HAP-1 (cell line): ENCODE results near the gene LSM3.

Experiments used
- DNase-seq, 2 experiments: peaks; one replicate each; pipeline ENCODE4 v3.0.0-alpha.2; 2016 to 2020; ENCODE audit warnings: low spot score in 2 of 2
- H3K27me3 ChIP-seq: fragments of 250-450 bp; sonication (Bioruptor Pico); 2 replicates; pipeline ENCODE4 v1.5.1; 2020; ENCODE audit warnings: low read depth, mild to moderate bottlenecking, moderate library complexity
- H3K36me3 ChIP-seq: fragments of 250-450 bp; sonication (Bioruptor Pico); replicated peaks from 2 replicates; pipeline ENCODE4 v1.5.1; 2020; ENCODE audit warnings: mild to moderate bottlenecking
- H3K4me1 ChIP-seq: fragments of 250-450 bp; sonication (Bioruptor Pico); 2 replicates; pipeline ENCODE4 v1.5.1; 2020; ENCODE audit warnings: mild to moderate bottlenecking
- H3K4me3 ChIP-seq: fragments of 250-450 bp; sonication (Bioruptor Pico); 2 replicates; pipeline ENCODE4 v1.5.1; 2020; ENCODE audit warnings: mild to moderate bottlenecking, moderate library complexity
- H3K9me3 ChIP-seq: fragments of 250-450 bp; sonication (Bioruptor Pico); 2 replicates; pipeline ENCODE4 v1.5.1; 2020; ENCODE audit warnings: mild to moderate bottlenecking, moderate library complexity
- in situ Hi-C: fragments of 300-500 bp; cut with MboI; formaldehyde crosslinking; loops from 3 replicates; pipeline ENCODE4 v1.14.3; 2020; ENCODE audit warnings: low sequenced_read_pairs, inconsistent platforms, mixed read lengths

The LSM3 gene

DNA sequence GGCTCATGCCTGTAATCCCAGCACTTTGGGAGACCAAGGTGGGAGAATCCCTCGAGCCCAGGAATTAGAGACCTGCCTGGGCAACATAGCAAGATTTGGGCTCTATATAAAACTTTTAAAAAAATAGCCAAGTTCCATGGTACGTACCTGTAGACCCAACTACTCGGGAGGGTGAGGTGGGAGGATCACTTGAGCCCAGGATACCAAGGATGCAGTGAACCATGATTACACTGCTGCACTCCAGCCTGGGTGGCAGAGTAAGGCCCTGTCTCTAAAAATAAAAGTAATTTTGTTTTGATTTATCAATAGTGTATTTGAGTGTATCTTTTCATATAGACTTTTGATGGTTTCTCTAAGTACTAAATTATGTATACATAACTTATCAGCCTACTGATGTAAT is 63.1 kb downstream of the LSM3 start:
- Histone ChIP-seq H3K4me1 (no peaks in the 10 kb centered on the region), H3K27me3 (0 out of 2 replicates have a peak, but pooled peaks cover 2% of the 10 kb centered on the region), H3K9me3 (no peaks in the 10 kb centered on the region), H3K4me3 (no peak overlapping the region), H3K36me3 (no peaks in the 10 kb centered on the region)
- in situ Hi-C loops: loop anchor here (25.0 kb wide), 1 partner anchor 671 kb away; no protein-coding TSS in a partner anchor
- DNase-seq: no peak

DNA sequence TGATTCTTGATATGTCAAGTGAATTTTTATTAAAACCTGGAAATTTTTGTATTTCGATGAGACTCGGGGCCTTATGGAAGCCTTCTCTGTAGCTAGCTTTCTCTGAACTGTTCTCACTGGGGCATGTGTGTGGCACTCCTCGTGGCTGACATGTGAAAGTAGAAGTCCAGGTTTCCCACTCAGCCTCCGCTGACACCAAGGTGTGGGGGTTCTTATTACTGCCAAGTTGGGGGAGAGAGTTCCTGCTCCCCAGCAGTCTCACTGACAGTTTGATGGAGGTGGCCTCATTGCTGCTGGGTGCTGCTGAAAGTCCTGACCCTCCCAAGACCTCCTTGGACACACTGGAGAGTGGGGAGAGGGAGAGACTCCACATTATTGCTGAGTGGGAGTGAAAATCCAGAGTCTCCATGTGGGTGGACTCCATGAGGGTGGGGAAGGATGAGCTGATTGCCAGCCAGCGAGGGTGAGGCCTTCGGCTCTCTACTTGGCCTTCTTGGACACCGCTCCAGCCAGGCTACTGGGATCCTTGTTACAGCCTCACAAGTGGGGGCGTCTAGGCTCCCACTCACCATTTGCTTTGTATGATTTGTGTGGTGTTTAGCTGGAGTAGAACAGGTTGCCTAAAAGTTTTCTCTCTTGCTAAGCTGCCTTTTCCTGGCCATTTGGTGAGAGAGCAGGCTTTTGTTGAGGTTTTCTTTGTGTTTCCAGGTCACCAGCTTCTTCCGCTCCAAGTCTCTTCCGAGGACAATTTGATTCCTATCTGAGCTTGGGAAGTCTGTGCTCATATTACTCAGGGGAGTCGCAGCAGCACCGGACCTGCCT is 64.1 kb downstream of the LSM3 start:
- no peaks in the 10 kb centered on the region for H3K9me3 ChIP-seq
- H3K4me3 ChIP-seq: no peak overlapping the region
- no peak for DNase-seq
- no peaks in the 10 kb centered on the region for H3K36me3 ChIP-seq
- H3K4me1 ChIP-seq: no peaks in the 10 kb centered on the region
- in situ Hi-C loops: loop anchor here (25.0 kb wide), 1 partner anchor 670 kb away; no protein-coding TSS in a partner anchor
- 0 out of 2 replicates have a peak, but pooled peaks cover 2% of the 10 kb centered on the region for H3K27me3 ChIP-seq

DNA sequence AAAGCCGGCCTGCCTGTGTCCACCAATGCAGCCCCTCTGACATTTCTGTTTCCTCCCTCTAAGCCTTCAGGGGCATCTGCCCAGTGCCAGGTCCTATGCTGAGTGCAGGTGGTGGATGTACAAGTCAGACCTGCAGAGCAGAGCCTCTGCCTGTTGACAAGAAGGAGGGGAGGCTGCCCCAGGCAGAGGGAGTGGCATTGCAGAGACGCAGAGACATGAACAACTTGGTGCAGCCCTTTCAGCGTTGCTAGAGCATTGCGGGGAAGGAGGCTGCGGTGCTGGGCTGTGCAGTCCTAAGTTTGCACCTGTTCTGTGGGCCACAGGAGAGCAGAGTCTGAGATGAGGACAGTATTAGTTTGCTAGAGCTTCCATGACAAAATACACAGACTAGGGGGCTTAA is 65.2 kb downstream of the LSM3 start:
- no peaks in the 10 kb centered on the region for H3K4me1 ChIP-seq
- no peak overlapping the region for H3K4me3 ChIP-seq
- no peaks in the 10 kb centered on the region for H3K27me3 ChIP-seq
- H3K9me3 ChIP-seq: no peaks in the 10 kb centered on the region
- DNase-seq: no peak
- in situ Hi-C loops: loop anchor here (25.0 kb wide), 1 partner anchor 669 kb away; no protein-coding TSS in a partner anchor
- H3K36me3 ChIP-seq: no peaks in the 10 kb centered on the region

DNA sequence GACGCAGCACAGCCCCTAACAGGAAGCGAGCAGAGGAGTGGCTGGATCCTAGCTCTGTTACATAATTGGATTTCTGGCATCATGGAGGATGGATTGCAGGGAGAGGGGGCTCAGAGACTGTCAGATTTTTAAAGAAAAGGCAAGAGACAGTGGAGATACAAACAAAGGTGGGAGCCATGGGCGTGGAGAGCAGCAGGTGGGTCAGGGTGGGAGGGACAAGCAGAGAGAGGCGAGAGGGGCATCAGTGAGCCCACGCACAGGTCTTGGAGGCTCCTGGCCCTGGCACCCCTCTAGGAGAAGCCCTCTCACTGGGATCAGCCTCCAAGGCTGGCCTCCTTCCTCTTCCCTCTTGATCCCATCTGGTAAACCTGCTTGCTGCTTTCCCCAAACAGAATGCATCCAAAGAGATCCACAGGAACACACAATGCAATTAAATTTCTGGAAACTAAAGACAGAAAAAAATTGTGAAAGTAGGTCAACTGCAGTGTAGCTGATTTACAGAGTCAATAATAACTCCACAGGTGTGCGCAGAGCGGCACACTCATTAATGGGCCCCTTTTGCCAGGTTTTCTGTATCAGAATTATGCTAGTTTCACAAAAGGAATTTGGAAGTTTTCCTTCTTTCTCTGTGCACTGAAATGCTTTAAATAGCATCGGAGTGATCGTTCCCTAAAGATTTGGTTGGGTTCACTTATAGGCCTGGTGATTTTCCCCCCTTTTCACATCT is 66.1 kb downstream of the LSM3 start:
- Histone ChIP-seq H3K36me3 (no peaks in the 10 kb centered on the region), H3K27me3 (no peaks in the 10 kb centered on the region), H3K4me3 (no peak overlapping the region), H3K9me3 (no peaks in the 10 kb centered on the region), H3K4me1 (no peaks in the 10 kb centered on the region)
- in situ Hi-C loops: loop anchor here (25.0 kb wide), 1 partner anchor 668 kb away; no protein-coding TSS in a partner anchor
- no peak for DNase-seq

DNA sequence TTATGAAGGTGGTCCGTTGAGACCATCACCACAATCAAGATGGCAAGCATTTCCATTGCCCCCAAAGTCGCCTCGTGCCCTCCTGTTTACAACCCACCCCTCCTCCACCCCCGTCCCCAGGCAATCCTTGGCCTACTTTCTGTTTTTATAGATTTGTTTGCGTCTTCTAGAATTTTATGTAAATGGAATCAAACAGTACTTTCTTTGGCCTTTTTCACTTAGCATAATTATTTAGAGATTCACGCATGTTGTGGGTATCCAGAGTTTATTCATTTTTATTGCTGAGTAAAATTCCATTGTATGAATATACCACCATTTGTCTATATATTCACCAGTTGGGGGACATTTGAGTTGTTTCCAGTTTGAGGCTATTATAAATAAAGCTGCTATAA is 66.6 kb downstream of the LSM3 start:
- no peaks in the 10 kb centered on the region for H3K27me3 ChIP-seq
- no peaks in the 10 kb centered on the region for H3K9me3 ChIP-seq
- no peak for DNase-seq
- in situ Hi-C loops: loop anchor here (25.0 kb wide), 1 partner anchor 667 kb away; no protein-coding TSS in a partner anchor
- H3K36me3 ChIP-seq: no peaks in the 10 kb centered on the region
- no peaks in the 10 kb centered on the region for H3K4me1 ChIP-seq
- no peak overlapping the region for H3K4me3 ChIP-seq

DNA sequence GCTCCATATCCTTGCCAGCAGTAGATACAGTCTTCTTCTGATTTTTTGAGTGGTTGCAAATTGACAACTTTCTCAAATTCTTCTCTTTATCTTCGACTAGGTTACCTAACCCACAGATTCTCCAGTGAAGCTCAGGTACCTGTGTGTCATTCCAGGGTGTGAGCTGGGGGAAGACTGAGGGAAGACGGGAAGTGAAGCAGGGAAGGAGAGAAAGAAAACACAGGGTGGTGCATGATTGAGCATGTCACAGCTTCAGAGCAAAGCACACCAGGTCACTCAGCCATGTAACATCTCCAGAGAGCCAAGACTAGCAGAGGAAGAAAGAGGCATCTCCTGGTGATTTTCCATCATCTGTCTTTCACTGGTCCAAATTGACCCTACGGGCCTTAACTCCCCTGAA is 67.2 kb downstream of the LSM3 start:
- no peak for DNase-seq
- Histone ChIP-seq H3K27me3 (no peaks in the 10 kb centered on the region), H3K4me3 (no peak overlapping the region), H3K4me1 (no peaks in the 10 kb centered on the region), H3K36me3 (no peaks in the 10 kb centered on the region), H3K9me3 (no peaks in the 10 kb centered on the region)
- in situ Hi-C loops: loop anchor here (25.0 kb wide), 1 partner anchor 666 kb away; no protein-coding TSS in a partner anchor

DNA sequence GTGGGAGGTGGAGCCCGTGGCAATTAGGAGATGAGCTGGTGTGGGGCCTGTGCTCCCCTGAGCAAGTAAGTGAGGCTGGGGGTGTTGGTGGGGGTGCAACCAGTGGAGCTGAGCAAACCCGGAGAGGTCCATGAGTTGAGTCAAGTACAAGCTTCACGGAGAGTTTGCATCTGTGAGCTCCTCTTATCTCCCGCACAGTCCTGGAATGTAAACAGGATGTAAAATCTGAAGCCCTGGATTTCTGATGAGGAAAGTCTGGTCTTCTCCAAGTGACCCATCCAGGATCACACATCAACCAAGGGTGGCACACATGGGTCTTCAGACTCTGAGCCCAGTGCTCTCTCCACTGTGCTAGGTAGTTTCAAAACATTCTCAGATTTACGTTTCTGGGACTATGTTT is 67.8 kb downstream of the LSM3 start:
- no peaks in the 10 kb centered on the region for H3K36me3 ChIP-seq
- in situ Hi-C loops: loop anchor here (25.0 kb wide), 1 partner anchor 666 kb away; no protein-coding TSS in a partner anchor
- no peaks in the 10 kb centered on the region for H3K4me1 ChIP-seq
- no peaks in the 10 kb centered on the region for H3K9me3 ChIP-seq
- DNase-seq: no peak
- no peaks in the 10 kb centered on the region for H3K27me3 ChIP-seq
- no peak overlapping the region for H3K4me3 ChIP-seq

DNA sequence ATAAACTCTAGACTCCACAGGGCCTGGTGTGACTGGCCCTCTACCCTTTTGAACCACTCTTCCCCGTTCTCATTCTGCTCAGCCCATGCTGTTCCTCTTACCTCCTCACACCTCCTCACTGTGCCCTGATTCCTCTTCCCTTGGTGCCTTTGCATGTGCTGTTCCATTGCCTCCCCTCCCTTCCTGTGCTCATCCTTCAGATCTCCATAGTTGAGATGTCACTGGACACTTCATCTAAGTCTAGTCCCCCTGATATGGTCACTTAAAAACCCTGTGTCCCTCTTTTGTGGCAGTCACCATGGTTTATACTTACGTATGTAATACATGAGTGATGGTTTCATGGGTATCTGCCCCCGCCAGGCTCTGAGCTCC is 69.8 kb downstream of the LSM3 start:
- Histone ChIP-seq H3K9me3 (no peaks in the 10 kb centered on the region), H3K4me3 (no peak overlapping the region), H3K4me1 (no peaks in the 10 kb centered on the region), H3K27me3 (no peaks in the 10 kb centered on the region), H3K36me3 (no peaks in the 10 kb centered on the region)
- DNase-seq: no peak
- in situ Hi-C loops: loop anchor here (25.0 kb wide), 1 partner anchor 664 kb away; no protein-coding TSS in a partner anchor

DNA sequence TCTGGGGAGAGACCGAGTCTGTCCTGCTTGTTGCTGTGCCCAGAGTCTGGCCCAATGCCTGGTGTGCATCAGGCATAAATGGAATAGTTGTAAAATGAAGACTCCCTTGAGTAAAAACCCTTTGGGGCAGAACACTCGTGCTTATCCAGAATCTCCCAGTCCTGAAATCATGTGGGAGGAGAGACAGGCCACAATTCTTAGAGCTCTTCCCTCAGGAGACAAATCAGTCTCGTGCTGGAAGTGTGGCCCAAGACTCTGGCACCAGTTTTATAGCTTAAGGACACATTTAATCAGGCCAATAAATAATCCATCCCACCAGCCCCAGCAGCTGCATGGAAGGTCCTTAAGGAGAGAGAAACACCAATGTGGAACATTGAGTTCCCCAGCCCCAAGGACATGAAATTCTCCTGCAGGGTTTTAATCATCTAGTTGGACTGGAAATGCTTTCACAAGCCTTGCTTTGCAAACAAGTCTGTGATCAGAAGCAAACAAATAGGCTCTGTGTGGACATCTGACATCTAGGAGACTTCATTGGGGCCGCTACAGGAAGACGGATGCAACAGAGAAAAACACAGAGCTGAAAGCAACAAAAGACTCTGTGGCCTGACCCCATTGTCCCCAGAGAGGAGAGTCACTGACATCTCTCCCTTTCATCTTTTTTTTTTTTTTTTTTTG is 70.4 kb downstream of the LSM3 start:
- H3K9me3 ChIP-seq: no peaks in the 10 kb centered on the region
- no peaks in the 10 kb centered on the region for H3K36me3 ChIP-seq
- H3K27me3 ChIP-seq: no peaks in the 10 kb centered on the region
- no peak for DNase-seq
- no peak overlapping the region for H3K4me3 ChIP-seq
- in situ Hi-C loops: loop anchor here (25.0 kb wide), 1 partner anchor 663 kb away; no protein-coding TSS in a partner anchor
- H3K4me1 ChIP-seq: no peaks in the 10 kb centered on the region
